HUES64 (cell line): ENCODE measurements around the gene STRAP.
"Not testable (repeated sequence)": the region's sequence is repeated elsewhere in the genome, so short reads cannot be mapped to it uniquely, and the experiment has no call there.

Source experiments
- H3K27ac ChIP-seq: 2 replicates; pipeline ENCODE4 v1.7.0; 2013; ENCODE audit warnings: low read depth, low read length, inconsistent platforms
- H3K27me3 ChIP-seq: 2 replicates; pipeline ENCODE4 v1.6.1; 2013; ENCODE audit warnings: mild to moderate bottlenecking, low read length; ENCODE audit not compliant: insufficient read depth
- H3K36me3 ChIP-seq: 2 replicates; pipeline ENCODE4 v1.6.1; 2013; ENCODE audit warnings: mild to moderate bottlenecking, low read length; ENCODE audit not compliant: insufficient read depth
- H3K4me1 ChIP-seq: 2 replicates; pipeline ENCODE4 v1.6.1; 2013; ENCODE audit warnings: mild to moderate bottlenecking, low read length, moderate library complexity; ENCODE audit not compliant: insufficient read depth
- H3K4me3 ChIP-seq: 2 replicates; pipeline ENCODE4 v1.5.1; 2013; ENCODE audit warnings: mild to moderate bottlenecking, low read length, moderate library complexity
- H3K9ac ChIP-seq: 2 replicates; pipeline ENCODE4 v1.6.1; 2013; ENCODE audit warnings: mild to moderate bottlenecking, low read depth, low read length
- H3K9me3 ChIP-seq: 2 replicates; pipeline ENCODE4 v1.6.1; 2013; ENCODE audit warnings: low read depth, low read length; ENCODE audit not compliant: insufficient read depth
- WGBS: fragments of 150-250, 120-280 bp; methylation state at CpG from one replicate; pipeline ENCODE4 v1.1.7; 2013; ENCODE audit warnings: missing lambda C conversion rate; 5-methylcytosine and 5-hydroxymethylcytosine counted together

Gene STRAP

DNA sequence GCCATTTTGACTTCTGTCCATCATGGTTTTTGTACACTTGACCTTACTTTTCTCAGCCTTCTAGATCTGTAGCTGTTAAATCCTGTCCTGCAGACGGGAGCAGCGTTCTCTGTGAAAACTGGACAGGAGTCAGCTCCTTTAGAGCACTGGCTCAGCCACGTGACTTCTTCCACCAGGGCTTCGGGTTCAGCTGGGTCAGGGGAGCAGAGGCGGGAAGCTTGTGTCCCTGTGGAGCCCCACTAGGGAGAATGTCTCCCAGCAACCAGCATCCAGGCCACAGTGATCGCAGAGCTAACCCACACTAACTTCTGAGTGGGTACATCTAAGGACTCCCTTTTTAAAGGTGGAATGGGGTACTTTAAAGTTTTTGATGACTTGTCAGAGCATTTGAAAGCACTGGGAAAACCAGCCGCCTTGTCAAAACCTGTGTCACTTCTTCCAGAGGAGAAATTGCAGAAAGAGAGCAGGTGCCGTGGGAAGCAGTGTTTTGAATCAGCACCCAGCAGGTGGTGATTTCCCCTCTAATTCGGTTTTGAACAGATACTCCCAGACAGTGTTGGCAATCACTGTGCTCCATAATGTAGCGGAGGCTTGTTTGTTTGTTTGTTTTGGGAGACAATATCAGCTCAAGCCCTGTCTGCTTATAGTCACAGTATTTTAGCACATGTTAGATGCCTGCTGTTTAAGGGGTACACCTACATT lies 46.8 kb downstream of the STRAP start:
- no peak overlapping the region for H3K4me3 ChIP-seq
- H3K4me1 ChIP-seq: peaks cover 53% of the 10 kb centered on the region

DNA sequence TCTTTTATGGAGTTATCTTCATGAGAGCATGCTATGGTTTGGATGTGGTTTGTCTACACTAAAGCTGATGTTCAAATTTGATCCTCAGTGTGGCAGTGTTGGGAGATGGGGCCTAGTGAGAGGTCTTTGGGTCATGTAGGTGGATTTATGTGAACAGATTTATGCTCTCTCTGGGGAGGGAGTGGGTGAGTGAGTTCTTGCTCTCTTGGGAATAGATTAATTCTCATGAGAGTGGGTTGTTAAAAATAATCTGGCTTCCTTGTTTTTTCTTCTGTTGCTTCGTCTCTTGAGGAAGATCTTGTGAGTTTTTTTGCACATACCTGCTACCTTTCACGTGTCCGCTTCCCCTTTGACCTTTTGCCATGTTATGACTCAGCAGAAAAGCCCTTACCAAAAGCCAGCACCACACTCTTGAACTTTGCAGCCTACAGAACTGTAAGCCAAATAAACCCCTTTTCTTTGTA lies 49.4 kb downstream of the STRAP start:
- H3K27me3 ChIP-seq: no peaks in the 10 kb centered on the region
- H3K9ac ChIP-seq: no peak overlapping the region
- H3K4me1 ChIP-seq: peaks cover 43% of the 10 kb centered on the region
- H3K27ac ChIP-seq: no peak overlapping the region
- 88% methylated on average over 3 of the region's 3 CpGs for WGBS
- no peaks in the 10 kb centered on the region for H3K36me3 ChIP-seq
- no peak overlapping the region for H3K4me3 ChIP-seq
- H3K9me3 ChIP-seq: no peaks in the 10 kb centered on the region

More for the DNA sequence above, 46.8 kb downstream of the STRAP start:
- 67% methylated on average over 10 of the region's 10 CpGs for WGBS
- no peak overlapping the region for H3K9ac ChIP-seq
- no peaks in the 10 kb centered on the region for H3K9me3 ChIP-seq
- H3K27ac ChIP-seq: peak overlapping the region; percentile 23; the same call in 1 of the 2 replicates
- H3K36me3 ChIP-seq: no peaks in the 10 kb centered on the region
- no peaks in the 10 kb centered on the region for H3K27me3 ChIP-seq

DNA sequence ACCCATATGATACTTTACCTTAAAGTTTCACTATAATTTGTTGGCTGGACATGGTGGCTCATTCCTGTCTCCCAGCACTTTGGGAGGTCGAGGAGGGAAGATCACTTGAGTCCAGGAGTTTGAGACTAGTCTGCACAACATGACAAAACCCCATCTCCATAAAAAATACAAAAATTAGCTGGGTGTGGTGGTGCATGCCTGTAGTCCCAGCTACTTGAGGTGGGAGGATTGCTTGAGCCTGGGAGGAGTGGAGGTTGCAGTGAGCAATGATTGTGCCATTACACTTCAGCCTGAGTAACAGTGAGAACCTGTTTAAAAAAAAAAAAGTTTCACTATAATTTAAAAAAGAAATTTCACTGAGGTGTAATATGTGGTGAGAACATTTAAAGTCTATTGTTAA lies 50.1 kb downstream of the STRAP start:
- H3K4me1 ChIP-seq: peaks cover 43% of the 10 kb centered on the region
- no peak overlapping the region for H3K27ac ChIP-seq
- no peaks in the 10 kb centered on the region for H3K36me3 ChIP-seq
- H3K4me3 ChIP-seq: no peak overlapping the region
- H3K9me3 ChIP-seq: no peaks in the 10 kb centered on the region
- WGBS: 100% methylated on average over 1 of the region's 1 CpG
- no peak overlapping the region for H3K9ac ChIP-seq
- H3K27me3 ChIP-seq: no peaks in the 10 kb centered on the region

DNA sequence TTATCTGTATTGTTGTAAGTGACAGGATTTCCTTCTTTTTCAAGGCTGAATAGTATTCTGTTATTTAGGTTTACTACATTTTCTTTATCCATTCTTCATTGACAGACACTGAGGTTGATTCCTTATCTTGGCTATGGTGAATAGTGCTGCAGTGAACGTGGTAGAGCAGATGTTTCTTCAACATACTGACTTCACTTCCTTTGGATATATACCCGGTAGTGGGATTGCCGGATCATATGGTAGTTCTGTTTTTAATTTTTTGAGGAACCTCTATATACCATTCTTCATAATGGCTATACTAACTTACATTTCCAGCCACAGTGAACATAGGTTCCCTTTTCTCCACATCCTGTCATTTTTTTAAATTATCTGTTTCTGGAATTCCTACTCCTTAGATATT lies 50.8 kb downstream of the STRAP start:
- H3K27ac ChIP-seq: no peak overlapping the region
- H3K4me3 ChIP-seq: no peak overlapping the region
- H3K36me3 ChIP-seq: no peaks in the 10 kb centered on the region
- no peaks in the 10 kb centered on the region for H3K9me3 ChIP-seq
- H3K4me1 ChIP-seq: peaks cover 38% of the 10 kb centered on the region
- H3K27me3 ChIP-seq: no peaks in the 10 kb centered on the region
- 82% methylated on average over 3 of the region's 3 CpGs for WGBS
- H3K9ac ChIP-seq: no peak overlapping the region

DNA sequence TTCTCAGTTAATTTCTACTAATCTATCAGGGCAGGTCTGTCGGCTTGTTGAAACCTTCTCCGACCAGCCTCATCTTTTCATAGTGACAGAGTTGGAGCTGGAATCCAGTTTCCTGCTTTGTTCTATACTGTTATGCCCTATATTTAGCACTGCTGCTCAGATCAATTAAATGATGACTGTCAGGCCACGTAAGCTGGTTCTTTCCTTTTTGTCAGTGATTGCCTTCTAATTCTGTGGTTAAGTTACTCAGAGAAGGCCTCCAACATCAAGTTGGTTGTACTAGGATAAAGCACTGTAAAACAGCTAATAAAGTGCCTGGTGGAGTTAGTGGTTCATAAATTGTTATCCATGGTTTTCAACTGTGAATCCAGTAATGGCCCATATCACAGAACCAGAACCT lies 51.6 kb downstream of the STRAP start:
- Histone ChIP-seq H3K9me3 (no peaks in the 10 kb centered on the region), H3K36me3 (no peaks in the 10 kb centered on the region), H3K27ac (no peak overlapping the region), H3K4me1 (peaks cover 31% of the 10 kb centered on the region), H3K4me3 (no peak overlapping the region), H3K9ac (no peak overlapping the region), H3K27me3 (no peaks in the 10 kb centered on the region)
- 93% methylated on average over 3 of the region's 3 CpGs for WGBS

DNA sequence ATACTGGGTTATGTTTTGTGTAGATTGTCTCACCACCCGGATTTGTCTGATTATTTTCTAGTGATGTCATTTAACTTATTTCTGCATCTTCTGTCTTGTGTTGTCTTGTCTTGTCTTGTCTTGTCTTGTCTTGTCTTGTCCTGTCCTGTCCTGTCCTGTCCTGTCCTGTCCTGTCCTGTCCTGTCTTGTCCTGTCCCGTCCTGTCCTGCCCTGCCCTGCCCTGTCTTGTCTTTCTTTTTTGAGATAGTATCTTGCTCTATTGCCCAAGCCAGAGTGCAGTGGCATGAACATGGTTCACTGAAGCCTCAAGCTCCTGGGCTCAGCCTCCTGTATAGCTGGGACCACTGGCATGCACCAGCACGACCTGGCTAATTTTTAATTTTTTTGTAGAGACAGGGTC lies 54.6 kb downstream of the STRAP start:
- no peaks in the 10 kb centered on the region for H3K36me3 ChIP-seq
- no peaks in the 10 kb centered on the region; the same call in 1 of the 2 replicates for H3K9me3 ChIP-seq
- H3K4me1 ChIP-seq: peaks cover 2% of the 10 kb centered on the region; the same call in 1 of the 2 replicates
- H3K27ac ChIP-seq: no peak overlapping the region
- no peaks in the 10 kb centered on the region for H3K27me3 ChIP-seq
- WGBS: 96% methylated on average over 3 of the region's 3 CpGs
- H3K4me3 ChIP-seq: no peak overlapping the region
- H3K9ac ChIP-seq: no peak overlapping the region

DNA sequence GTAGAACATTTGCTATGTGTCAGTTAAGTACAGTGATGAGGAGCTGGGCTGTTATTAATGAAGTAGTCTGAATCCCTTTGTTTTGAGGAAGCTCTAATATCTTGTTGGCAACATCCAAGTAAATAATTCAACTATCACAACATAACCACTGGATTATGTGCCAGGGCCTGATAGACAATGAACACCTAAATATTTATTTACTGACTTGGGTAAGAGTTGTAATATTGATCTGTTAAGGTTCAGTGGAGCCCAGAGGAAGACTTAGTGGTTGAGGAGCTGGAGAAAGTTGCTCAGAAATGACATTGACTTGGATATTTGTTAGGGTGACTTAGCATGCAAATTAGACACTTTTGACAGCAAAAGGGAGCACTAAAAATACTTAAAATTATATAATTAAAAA lies 55.7 kb downstream of the STRAP start:
- Histone ChIP-seq H3K27me3 (no peaks in the 10 kb centered on the region), H3K9me3 (no peaks in the 10 kb centered on the region; the same call in 1 of the 2 replicates), H3K4me1 (peaks cover 7% of the 10 kb centered on the region; the same call in 1 of the 2 replicates), H3K27ac (no peak overlapping the region), H3K36me3 (no peaks in the 10 kb centered on the region), H3K4me3 (no peak overlapping the region), H3K9ac (no peak overlapping the region)

DNA sequence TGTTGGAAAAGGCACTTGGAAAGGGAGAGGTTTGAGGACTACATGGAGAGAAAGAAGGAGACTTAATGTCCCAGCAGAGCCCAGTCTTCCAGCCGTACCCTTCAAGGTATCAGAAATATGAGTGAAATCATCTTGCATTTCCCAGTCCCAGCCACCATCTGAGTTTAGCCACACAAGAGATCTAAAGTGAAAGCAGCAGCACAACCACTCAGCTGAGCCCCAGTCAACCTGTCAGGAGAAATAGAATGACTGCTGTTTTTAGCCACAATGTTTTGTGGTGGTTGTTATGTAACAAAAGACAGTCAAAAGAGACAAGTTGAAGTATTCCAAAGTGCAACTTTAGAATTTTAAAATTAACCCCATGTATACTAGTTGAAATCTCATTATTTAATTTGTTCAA lies 56.9 kb downstream of the STRAP start:
- H3K36me3 ChIP-seq: no peaks in the 10 kb centered on the region
- H3K9me3 ChIP-seq: no peaks in the 10 kb centered on the region; the same call in 1 of the 2 replicates
- 100% methylated on average over 1 of the region's 1 CpG for WGBS
- no peak overlapping the region for H3K4me3 ChIP-seq
- no peak overlapping the region for H3K27ac ChIP-seq
- peaks cover 7% of the 10 kb centered on the region; the same call in 1 of the 2 replicates for H3K4me1 ChIP-seq
- H3K9ac ChIP-seq: no peak overlapping the region
- no peaks in the 10 kb centered on the region for H3K27me3 ChIP-seq

DNA sequence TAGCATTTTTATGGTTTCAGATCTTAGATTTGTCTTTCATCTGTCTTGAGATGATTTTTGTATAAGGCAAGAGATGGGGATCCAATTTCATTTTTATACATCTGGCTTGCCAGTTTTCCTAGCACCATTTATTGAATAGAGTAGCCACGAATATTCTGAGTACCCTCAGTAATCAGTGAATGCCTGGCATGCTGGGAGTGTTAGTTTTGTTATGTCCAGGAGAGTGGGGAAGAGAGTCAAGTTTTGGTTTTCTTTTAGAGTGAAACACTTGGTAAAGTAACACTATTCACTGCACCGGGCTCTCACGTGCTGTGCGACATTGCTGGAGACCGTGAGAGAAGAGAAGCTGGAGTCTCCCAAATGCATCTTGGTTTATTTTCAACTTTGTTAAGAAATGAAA lies 60.3 kb downstream of the STRAP start:
- peaks cover 7% of the 10 kb centered on the region; the same call in 1 of the 2 replicates for H3K4me1 ChIP-seq
- no peak overlapping the region for H3K9ac ChIP-seq
- no peak overlapping the region for H3K4me3 ChIP-seq
- no peaks in the 10 kb centered on the region for H3K27me3 ChIP-seq
- H3K36me3 ChIP-seq: no peaks in the 10 kb centered on the region
- H3K27ac ChIP-seq: no peak overlapping the region
- no peaks in the 10 kb centered on the region; the same call in 1 of the 2 replicates for H3K9me3 ChIP-seq
- WGBS: 85% methylated on average over 5 of the region's 5 CpGs

DNA sequence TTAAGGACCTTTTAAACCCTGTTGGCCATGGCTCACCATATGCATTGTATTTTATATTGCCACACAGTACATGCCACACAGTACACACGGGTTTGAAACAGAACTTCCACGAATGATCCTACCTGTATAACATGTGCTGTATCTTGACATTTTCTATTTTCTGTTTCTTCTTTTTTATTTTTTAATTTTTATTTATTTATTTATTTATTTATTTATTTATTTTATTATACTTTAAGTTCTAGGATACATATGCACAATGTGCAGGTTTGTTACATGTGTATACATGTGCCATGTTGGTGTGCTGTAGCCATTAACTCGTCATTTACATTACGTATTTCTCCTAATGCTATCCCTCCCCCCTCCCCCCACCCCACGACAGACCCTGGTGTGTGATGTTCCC lies 61.3 kb downstream of the STRAP start:
- H3K36me3 ChIP-seq, H3K9me3 ChIP-seq, H3K27ac ChIP-seq, H3K27me3 ChIP-seq, H3K4me1 ChIP-seq, H3K9ac ChIP-seq, H3K4me3 ChIP-seq: not testable (repeated sequence)
- 93% methylated on average over 3 of the region's 5 CpGs for WGBS

DNA sequence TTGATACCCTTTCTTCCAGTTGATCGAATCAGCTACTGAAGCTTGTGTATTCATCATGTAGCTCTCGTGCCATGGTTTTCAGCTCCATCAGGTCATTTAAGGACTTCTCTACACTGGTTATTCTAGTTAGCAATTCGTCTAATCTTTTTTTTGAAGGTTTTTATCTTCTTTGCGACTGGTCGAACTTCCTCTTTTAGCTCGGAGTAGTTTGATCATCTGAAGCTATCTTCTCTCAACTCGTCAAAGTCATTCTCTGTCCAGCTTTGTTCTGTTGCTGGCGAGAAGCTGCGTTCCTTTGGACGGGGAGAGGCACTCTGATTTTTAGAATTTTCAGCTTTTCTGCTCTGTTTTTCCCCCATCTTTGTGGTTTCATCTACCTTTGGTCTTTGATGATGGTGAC lies 66.3 kb downstream of the STRAP start:
- not testable (repeated sequence) for H3K27ac ChIP-seq, H3K9me3 ChIP-seq, H3K9ac ChIP-seq, H3K36me3 ChIP-seq, H3K4me3 ChIP-seq, H3K4me1 ChIP-seq, H3K27me3 ChIP-seq
- 98% methylated on average over 10 of the region's 10 CpGs for WGBS
